ENCODE measurements around the gene EXOC6.

The EXOC6 gene

DNA sequence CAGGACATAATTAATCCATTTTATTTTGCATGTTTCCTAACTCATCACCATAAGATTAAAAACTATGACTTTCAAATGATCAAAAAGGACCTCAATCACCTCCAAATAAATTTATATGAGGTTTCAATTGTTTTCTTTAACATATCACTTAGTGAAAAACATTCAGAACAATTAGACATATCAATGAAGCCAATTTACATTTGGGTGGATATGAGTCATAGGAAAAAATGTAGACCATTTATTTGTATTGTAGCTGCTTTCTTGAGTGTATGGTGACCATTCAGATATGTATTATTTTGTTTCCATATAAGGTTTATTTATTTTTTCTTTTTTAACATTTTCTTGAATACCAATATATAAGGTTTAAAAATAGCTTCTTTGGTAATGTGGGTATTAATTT is 13.3 kb upstream of the EXOC6 start:
- peak; percentile 47 for DNase-seq

DNA sequence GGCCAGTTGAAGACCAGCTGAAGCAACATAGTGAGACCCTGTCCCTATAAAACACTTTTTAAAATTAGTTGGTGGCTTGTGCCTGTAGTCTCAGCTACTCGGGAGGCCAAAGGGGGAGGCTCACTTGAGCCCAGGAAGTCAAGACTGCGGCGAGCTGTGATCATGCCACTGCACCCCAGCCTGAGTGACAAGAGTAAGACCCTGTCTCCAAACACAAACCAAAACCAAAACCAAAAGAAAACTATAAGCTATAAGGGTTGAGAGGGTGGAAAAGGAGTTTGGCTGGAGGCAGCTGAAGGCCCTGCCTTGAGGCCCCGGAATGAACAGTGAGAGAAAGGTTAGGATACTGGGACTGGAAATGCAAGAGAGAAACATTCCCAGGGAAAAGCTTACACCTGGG is 10.9 kb upstream of the EXOC6 start:
- DNase-seq: no peak

DNA sequence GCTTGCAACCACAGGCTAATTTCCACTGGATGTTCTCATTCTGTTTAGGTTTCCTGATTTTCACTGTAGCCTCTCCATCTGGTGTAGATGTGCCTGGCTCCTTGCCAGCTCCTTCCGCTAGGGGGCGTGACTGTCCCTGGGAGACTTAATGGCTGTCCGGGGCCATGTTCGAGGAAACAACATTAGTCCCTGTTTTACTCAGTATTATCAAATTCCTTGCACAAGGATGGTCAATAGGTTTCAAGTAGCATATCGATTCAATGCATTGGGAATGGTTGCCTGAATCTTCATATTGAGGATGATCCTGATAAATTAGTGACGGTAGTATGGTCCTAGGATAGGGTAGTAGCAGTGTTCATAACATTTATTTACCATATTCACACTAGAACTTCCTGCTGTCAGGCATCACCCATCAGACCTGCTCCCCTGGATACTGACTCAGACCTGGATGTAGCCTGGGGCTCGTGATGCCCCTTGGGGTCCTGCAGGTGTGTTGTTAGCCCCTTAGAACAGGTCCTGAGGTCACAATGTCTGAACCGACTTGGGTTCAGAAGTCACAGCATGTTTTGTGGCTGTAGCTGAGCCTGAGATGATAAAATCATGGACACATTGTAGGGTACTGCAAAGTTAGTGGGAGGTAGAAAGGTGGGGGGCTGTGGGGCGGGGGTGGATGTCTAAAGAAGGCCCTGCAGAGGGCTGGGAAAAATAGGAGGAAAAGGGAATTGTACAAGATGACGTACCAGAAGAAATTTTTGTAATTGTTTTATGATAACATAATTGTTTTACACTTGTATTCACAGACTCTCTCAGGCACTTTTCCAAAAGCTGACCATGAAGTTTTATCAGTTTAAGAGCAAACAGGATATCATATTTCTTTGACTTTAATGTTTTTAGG is 8.9 kb upstream of the EXOC6 start:
- peak; percentile 50 for DNase-seq

DNA sequence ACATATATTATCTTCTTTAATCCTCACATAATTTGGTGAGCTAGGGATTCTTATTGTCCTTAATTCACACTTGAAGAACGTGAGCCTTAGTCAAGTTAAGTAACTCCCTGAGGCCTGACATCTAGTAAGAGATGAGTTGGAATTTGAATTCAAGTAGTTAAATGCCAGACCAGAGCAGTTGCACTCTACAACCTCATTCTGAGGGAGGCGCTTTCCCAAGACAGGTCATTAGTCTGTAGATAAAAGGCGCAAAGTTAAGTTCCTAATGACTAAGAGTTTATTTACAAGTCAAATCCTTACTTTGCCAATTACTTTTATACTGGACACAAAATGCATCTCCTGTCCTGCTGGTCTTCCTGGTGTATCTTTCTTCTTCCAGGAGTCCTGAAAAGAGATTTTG is 3.6 kb upstream of the EXOC6 start:
- no peak for DNase-seq

DNA sequence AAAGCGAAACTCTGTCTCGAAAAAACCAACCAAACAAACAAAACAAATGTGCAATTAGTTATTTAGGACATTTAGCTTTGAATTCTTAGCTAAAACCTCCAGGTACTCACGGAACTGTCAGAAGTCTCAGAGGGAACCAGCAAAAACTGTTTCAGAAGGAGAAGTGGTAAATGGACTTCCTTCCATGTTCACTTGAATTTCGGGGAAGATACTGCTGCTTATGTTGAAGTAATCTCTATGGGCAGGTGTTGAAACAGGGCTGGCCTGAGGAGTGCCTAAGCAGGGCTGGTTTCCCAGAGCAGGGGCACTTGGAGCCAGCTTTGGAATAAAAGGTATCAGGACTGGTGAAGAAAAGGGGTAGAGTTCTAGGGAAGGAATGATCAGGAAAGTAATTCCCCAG is 2.4 kb upstream of the EXOC6 start:
- no peak for DNase-seq

DNA sequence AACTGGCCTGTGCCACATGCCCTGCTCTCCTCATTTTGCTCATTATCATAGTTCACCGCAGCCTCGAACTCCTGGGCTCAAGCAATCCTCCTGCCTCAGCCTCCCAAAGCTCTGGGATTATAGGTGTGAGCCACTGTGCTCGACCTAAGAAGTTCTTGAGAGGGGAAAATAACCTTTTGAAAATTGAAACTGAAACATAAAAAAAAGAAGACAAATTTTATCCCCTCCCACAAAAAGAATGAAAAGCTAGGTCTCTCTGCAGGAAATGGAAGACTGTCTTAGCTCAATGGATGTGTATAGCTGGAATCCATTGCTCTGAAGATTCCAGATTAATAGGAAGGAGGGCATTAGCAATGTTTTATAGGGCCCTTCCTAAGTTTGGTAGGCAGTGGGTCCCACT is 2.0 kb upstream of the EXOC6 start:
- DNase-seq: no peak

DNA sequence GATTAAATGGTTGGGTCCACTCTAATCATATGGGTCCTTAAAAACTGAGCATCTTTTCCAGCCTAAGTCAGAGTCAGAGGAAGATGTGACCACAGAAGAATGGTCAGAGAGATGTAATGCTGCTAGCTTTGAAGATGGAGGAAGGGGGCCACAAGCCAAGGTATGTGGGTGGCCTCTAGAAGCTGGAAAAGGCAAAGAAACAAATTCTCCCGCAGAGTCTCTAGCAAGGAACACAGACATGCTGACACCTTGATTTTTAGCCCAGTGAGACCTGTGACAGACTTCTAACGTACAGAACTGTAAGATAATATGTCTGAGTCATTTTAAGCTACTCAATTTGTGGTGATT is 1.5 kb upstream of the EXOC6 start:
- DNase-seq: no peak

DNA sequence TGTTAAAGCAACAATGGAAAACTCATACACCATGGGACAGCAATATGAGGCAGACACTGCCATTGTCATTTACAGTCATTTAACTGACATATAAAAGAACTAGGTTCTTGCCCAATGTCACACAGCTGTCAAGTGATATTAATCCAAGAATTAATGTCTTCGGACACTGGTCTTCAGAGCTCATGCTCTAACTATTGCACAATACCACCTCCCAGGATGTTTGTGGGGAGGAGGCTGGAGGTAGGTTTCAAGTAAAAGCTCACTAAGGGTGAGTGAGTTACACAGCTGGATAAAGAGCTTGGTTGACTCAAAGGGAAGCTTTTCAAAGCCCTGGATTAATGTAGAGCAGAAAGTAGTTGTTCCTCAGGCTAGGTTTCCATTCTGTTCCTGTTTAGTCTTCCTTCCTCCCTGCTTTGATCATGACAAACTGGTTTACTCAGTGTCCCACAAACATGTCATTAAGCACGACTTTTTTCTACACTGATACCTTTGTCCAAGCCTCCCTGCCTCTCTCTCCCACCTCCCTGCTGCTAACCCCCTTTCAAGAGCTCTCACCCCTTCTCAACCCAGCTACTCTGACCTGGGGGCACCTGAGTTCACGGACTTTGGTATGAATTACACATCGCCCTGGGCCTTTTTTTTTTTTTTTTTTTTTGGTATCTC is 987 bp upstream of the EXOC6 start:
- DNase-seq: no peak

DNA sequence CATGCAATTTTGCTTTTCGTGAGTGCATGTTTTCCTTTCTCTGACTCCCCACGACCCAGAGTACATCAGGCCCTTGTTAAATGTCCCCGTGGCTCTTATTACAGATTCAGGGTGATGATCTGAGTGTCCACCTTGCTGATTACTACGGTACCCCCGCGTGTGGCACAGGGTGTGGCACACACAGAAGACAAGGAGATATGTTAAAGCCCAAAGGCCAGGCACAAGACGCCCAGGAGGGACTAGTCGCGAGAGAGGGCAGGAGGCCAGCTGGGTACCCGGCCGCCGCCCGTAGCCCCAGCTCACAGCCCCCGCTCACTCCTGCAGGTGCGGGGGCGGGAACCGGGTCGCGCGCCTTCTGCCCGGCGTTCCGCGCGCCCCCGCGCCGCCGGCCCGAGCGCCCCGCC is 281 bp upstream of the EXOC6 start:
- DNase-seq: no peak

DNA sequence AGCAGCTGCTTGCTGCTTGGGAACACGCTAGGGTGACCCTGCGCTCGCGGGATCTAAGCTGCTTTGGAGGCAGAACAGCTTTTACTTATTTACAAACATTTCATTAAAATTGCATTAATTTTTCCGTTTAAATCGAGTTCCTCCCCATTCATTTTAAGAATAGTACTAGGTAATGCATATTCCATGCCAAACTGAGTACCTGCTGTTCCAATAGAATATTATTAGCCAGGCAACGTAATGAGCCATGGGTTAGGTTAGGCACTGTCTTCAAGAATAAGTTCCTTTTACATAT is 860 bp downstream of the EXOC6 start:
- no peak for DNase-seq

DNA sequence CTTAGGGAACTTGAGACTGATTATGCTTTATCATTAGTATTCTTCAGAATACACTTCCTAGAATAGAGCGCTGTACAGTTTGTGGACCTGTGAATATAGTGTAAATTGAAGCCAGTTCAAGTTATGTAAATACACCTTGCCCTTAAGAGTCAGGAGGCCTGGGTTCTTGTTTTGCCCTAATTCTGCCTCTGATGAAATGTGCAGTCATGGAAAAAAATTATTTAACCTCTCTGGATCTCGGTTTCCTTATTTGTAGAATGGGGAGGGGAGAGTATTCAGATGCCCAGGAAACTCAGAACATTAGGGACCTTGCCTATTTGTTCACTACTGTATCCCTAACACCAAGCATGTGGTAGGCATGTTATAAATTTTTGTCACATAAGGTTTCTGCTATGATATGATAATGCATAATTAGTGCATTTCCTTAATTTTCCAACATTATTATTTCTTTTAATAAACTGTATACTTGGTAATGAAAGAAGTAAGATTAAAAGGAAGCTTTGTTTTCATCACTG is 1.3 kb downstream of the EXOC6 start:
- no peak for DNase-seq

DNA sequence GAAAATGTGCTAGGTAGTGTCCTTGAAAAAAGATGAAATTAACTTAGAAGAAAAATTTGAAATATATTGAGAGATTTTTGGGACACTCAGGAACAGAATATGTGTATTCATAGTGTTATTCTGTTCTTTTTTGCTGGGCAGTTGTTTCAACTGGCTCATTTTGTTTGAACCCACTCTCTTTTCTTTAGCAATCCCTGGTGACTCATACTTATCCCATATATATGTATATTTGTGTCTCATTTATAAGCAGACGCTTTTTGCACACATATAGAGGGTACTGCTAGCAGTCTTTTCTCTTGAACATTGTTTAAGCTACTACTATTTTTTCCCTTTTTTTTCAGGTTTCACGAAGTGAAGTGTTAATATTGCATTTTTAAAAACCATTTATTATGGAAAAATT is 1.9 kb downstream of the EXOC6 start:
- no peak for DNase-seq

DNA sequence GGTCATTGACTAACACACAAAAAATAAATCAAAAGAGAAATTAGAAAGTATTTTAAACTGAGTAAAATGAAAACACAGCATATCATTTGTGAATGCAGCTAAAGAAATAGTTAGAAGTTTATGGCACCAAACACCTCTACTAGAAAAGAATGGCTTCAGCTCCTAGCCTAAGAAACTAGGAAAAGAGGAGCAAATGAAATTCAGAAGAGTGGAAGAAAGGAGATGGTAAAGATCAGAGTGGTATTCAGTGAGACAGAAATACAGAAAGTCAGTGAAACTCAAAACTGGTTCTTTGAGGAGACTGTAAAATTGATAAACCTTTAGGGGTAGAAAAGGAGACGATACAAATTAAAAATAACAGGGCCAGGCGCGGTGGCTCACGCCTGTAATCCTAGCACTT is 2.7 kb downstream of the EXOC6 start:
- DNase-seq: no peak

DNA sequence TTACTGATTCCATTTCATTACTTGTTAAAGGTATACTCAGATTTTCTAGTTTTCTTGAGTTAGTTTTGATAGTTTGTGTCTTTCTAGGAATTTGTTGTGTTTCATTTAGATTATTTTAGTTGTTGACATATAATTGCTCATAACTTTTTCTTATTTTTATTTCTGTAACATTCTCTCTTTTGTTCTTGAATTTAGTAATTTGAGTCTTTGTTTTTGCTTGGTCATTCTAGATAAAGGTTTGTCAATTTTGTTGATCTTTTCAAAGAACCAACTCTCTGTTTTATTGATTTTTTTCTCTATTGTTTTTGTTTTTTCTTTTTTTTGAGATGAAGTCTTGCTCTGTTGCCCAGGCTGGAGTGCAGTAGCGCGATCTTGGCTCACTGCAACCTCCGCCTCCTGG is 7.2 kb downstream of the EXOC6 start:
- no peak for DNase-seq

DNA sequence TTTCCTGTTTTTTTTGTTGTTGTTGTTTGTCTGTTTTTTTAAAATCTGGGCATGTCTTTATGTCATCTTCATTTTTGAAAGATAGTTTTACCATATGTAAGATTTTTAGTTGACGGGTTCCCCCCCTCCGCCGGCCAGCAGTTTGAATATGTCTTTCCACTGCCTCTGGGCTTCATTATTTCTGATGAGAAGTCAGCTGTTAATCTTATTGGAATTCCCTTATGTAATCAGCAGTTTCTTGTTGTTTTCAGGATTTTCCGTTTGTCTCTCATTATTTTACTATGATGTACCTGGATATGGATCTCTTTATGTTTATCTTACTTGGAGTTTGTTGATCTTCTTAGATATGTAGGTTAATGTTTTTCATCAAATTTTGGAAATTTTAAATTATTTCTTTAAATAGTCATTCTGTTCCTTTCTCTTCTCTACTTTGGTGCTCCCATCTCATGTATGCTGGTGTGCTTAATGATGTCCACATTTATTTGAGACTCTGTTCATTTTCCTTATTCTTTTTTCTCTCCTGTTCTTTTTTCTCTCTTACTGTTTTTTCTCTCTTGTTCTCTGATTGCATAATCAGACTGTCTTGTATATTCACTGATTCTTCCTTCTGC is 9.7 kb downstream of the EXOC6 start:
- no peak for DNase-seq

DNA sequence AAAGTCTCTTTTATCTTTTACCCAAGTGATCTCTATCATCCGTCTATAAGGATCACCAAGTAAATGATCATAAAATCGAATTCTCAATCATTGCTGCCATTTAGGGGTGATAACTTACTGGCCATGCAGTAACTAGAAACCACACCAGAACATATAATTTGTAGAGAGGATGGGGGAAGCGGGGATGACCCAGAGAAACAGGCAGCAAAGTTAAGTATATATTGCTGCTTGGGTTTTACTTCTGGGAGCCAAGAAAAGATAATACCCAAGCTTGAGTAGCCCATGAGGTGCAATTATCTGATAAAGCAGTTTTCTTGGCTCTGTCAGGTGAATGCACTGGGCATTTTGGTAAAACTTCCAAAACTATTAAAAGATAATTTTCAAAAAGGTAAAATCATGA is 18.9 kb downstream of the EXOC6 start:
- no peak for DNase-seq

DNA sequence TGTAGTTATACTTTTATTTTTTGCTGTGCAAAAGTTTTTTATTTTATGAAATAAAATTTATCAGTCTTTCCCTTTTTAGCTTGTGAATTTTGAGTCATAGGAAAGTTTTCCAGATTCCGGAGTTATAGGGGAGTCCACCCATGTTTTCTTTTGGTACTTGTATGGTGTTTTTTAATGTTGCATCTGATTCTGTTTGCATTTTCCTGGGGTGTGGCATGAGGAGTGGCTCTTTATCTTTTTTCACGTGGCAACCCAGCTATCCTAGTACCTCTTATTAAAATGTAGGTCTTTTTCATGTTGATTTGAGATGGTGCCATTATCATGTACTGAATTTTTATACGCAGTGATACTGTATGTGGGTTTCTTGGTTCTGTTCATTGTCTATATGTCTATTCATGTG is 19.7 kb downstream of the EXOC6 start:
- DNase-seq: no peak

DNA sequence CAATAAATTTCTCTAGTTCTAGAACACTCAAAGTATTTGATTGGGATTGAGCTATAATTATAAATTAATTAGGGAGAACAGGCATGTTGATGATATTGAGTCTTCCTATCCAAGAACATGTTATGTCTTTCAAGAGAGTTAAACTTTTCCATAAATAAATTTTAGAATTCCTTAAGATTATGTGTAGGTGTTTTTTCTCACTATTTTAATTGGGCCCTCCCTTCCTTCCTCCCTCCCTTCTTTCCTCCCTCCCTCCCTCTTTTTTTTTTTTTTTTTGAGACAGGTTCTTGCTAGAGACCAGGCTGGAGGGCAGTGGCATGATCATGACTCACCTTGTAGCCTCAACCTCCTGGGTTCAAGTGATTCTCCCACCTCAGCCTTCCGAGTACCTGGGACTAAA is 20.2 kb downstream of the EXOC6 start:
- no peak for DNase-seq

DNA sequence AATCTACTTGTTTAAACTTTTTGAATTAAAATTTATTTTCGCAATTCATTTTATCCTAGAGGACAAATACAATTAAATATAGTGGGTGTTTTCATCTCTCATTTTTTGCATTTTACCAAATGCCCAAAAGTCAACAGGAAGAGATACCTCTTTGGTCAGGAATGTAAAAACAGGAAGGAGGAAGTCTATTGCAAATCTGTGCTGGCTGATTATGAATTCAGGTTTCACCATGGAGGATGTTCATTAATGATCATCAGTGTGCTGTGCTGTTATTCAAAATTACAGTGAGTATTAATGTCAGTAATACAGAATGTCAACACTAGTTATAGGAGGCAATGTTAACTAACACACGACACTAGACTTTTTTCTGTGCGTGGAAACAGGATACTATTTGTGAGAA is 24.7 kb downstream of the EXOC6 start:
- no peak for DNase-seq

DNA sequence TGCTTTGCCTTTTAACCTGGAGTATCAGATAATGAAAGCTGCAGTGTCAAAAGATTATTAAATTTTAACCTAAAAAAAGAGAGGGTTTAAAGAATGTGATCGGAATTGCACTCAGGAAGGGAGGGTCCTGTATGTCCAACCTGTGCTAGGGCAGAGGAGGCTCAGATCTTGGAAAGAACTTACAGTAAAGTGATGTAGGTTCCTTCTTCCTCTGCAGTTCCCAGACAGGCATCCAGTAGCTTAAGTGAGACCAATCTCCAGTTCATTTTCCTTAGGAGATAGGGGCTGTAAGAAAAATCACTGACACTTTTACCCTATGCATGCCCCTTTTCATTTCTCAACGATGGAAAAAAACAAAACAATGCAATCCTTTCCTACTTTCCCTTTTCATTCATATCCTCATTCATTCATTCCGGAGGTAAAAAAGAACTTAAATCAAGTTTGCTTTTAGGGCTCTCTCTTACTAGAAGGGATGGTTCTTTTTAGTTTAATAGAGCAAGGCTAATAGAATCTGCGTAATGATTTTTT is 28.3 kb downstream of the EXOC6 start:
- DNase-seq: no peak

DNA sequence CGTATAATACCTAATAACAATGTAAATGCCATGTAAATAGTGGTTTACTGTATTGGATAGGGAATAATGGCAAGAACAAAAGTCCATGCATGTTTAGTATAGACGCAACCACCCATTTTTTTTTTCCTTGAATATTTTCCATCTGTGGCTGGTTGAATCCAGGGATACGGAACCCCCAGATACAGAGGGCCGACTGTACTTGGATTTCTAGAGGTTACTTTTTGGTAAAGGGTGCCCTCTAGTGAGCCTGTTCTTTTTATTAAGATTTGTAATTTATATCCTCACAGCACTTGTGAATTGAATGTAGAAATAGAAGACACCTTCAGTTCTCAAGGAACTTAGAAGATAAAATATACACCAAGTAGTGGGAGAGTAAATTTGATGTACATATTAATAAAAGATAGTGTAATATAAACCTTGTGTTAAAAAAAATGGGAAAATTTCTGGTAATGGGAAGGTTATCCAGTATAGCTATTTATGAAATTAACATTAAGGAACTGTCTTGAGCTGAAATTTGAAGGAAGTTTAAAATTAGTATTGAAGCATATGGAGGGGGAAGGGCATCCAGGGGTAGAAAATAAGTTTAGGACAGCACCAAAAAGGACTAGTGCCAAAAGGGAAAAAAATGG is 32.0 kb downstream of the EXOC6 start:
- DNase-seq: peak; percentile 40

DNA sequence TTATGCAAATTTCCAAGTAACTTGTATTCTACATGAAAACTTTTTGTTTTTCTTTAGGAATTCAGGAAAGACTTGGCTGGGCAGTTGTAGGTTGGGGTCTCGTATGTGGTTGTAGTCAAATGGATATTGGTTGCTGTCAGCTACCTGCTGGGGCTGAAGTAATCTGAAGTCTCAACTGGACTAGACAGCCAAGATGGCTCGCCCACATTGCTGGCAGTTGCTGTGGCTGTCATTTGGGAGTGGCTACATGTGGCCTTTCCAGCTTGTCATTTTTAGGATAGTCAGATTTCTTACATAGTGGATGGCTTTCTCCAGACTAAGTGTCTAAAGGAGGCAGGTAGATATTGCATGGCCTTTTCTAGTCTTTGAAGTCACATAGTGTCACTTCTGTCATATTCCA is 32.6 kb downstream of the EXOC6 start:
- no peak for DNase-seq

DNA sequence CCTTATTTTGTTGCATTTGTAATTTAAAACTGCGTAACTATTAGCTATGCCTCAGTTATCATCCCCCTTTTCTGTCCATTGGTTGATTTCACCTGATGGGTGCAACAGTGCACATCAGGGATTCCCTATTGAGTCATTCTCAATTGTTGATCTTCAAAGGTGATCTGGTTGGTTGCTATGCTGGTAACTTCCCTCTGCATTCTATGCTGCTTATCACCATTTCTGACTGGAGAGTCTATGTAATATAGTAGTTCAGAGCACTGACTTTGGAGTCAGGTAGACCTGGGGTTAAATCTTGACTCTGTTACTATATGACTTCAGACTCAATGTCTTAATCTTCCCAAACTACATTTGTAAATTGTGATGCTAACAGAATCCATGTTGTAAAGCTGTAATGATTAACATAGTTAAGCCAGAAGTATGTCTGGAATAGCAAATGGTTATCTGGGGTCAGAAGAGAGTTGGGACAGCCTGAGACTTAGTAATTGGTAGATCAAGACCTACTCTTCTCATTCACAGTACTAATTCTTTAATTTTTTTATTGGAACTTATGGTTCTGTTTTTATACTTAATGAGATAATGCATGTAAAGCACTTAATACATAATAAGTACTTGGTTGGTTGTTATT is 38.1 kb downstream of the EXOC6 start:
- no peak for DNase-seq

Measured in fibroblast of skin of right biceps (primary cell).